DMS53 (cell line): Measurements from ENCODE around the gene VWF.

Experiments
- DNase-seq: peaks from one replicate; lab custom pipeline; 2025; lab: John Stamatoyannopoulos, UW

The VWF gene

DNA sequence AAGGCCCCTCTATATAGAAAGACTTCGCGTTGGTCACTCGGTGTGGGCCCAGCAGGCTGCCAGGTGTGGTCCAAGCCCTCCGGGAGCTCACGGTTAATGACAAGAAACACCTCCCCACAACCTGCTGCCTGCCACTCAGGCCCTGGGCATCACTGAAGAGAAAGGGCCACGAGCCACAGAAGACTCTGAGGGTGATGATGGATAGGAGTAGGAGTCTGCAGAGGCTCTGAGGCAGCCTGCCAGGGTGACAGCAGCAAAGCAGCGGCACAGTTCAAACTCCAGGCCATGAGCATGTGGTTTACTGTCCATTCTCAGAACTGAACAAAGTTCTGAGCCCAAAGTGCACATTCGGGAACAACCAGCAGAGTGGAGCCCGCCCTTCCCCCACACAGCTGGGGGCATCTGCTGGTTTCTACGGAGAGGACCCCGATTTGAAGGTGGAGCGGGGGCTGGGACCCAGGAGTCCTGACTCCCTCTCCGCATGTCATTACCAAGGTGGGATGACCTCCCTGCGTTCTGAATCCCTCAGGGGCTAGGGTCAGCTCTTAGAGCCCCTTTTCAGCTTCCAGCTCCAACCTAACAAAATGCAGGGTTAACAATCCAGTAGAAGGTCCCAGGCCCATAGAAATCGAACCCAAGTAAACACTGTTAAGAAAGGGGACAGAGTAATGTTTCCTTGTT is 65.8 kb downstream of the VWF start:
- DNase-seq = no peak

DNA sequence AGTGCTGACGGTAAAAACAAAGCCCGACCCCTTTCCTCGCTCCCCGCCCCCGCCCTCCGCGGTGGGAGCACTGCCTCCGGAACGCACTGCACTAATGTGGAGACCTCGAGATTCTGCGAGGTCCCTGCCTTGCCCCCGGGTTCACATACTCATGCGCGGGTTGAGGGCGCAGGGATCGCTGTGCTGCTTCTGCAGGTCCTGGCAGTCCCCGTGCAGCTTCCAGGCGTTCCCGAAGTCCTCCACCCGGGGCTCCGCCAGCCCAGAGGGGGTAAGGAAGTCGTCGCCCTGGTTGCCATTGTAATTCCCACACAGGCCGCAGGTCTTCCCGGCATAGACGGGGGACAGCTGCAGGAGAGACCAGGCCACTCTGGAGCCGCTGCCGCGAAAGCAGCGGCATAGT is 66.8 kb downstream of the VWF start:
- no peak for DNase-seq

DNA sequence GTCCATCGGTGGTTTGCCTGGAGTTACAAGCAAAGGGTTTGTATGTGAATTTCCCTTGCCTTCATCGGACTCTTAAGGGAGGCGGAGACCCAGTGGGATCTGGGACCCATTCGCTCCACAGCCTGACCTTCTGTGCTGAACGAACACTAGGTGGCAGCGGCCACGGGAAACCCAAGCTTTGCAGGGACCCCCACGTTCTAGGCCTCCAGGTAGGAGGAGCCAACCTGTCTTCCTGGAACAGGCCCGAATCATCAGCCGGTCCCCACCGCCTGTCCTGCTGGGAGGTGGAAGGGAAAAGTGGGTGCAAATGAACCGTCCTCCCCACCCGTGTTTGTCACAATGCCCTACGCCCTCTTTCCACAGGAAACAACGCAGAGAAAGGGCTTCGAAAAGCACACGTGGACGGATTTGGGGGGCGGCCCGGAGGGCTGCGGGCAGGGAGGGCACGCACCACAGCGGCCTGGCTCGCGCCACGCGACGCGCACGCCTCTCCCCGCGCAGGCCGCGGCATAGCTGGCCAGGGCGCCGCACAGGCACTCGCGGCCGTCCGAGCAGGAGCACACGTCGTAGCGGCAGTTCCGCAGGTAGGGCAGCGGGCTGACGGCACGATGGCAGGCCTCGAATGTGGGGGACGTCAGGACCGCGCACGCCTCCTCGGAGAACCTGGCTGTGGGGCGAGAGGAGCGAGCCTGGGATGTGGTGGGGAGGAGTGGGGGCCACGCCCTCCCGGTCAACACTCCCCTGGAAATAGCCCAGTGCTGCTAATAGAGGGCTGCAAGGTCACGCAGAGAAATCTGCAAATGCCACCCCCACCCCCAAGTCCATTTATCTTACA is 67.8 kb downstream of the VWF start:
- no peak for DNase-seq

DNA sequence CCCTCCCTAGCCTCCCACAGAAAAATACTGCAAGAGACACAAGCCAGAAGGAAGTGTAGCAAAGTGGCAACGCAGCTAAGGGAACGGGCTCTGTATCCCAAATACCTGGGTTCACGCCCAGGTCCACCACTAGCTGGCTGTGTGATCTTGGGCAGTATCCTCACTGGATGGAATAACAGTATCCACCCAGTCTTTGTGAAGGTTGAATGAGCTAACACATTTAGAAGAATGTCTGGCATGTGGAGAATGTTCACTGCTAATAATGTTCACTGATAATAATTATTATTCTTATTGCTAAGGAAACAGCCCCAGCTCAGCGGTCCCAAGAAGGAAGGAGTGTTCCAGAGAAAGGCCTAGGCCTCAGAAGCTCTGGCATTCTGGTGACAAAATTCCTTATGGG is 70.9 kb downstream of the VWF start:
- no peak for DNase-seq

DNA sequence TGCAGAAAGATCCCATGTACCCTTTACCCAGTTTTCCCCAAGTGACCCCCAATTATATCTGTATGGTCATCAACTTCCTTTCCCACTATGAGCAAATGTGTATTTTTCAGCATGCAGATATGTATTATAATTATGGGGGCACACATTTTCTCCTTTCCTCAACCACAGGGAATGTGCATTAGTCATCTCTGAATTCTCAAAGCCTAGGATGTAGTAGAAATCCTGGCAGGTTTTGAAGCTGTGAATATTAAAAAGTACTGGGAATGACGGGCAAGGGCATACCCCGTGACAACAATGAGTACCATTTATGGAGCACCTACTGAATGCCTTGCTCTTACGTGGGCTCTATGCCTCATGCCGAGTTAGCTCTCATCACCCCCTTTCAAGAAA is 71.5 kb downstream of the VWF start:
- DNase-seq = no peak

DNA sequence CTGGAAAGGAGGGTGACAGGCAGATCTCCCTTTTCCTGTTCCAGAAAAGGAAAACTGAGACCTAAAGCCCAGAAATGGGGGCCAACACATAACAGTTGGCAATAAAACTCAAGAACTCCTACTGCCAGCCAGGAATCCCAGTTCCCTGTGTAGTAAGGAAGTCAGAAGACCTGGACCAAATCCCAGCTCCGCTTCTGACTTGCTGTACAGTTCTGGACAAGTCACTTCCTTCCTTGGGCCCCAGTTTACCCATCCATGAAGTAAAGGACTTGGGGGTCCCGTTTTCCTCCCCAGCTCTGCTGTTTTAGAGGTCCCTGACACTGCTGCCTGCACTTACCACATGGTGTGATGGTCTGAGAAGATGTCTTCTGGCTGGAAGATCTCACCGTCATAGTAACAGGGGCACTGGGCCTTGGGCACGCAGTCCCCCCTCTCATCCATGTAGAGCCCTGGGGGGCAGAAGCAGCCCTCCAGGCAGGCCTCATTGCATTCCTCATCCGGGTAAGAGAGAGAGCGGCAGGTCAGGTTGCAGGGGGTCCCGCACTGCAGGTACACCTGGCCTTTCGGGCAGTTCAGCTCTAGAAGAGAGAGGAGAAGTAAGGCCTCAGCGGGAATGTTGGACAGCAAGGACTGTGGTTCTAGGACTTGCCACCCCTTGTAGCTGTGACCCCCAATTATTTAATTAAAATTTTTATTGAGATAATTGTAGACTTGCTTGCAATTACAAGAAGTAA is 72.1 kb downstream of the VWF start:
- no peak for DNase-seq

DNA sequence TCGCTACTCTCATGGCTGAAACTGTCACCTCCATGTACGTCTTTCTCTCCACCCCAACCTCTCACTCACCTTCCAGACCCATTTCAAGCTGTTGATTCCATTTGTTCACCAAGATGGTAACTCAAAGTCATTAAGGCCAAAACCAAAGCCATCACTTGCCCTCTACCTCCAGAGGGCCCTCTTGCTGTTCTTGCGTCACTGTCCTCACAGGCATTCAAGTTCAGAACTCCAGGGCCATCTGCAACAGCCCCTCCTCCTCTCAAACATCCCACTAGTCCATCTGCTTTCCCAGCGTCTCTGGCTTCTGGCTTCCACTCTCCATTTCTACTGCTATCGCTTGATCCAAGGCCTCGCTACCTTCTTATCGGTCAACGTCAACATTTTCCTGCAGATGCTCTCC is 74.5 kb downstream of the VWF start:
- no peak for DNase-seq

DNA sequence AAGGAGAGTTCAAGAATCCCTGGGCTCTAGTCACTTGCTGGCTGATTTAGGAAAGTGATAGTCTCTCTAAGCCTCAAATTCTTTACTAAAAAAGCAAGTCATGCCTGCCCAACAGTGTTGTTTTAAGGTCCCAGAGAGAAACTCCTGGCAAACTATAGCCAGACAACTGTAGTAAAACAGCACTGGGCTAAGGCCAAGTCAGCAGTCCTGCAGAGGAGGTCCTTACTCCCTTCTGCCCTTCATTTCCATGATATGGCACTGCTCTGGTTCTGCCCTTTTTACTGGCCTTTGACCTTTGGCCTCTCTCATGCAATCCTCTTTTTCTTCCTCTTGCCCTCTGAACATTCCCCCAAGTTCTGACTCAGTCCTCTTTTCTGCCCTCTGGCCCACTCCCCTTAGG is 74.9 kb downstream of the VWF start:
- no peak for DNase-seq

DNA sequence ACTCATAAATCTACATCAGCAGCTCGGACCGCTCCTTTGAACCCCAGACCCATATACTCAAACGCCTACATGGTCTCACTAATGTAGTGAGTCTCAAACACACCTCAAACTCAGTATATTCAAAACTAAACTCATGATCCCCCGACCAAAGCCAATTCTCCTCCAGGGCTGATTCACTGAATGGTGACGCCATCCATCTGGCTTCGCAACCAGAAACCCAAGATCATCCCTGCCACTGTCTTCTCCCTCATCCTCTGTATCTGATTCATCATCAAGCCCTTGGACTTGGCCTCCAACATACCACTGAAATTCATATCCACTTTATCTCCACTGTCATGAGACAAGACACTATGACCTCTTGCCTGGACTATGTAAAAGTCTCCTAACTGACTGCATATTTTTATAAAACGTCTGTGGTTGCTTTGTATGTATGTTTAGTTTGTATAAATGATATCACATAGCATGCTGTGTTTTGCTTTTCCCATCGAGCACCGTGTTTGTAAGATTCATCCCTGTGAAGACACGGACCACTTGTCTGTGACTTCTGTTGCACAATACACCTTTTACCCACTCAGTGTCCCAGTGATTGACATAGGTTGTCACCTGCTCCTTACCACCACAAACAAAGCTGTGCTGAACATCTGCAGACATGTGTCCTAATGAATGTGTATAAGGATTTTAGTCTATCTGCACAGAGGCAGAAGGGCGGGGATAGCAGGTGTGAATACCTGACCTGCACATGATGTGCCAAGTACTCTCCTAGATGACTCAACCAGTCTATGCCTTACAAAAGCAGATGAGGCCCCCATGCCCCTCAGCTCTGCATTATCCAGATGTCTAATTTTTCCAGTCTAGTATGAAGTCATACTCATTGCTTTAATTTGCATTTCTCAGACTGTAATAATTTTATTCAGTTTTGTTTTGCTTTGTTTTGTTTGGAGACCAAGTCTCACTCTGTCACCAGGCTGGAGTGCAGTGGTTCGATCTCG is 76.9 kb downstream of the VWF start:
- DNase-seq = no peak

DNA sequence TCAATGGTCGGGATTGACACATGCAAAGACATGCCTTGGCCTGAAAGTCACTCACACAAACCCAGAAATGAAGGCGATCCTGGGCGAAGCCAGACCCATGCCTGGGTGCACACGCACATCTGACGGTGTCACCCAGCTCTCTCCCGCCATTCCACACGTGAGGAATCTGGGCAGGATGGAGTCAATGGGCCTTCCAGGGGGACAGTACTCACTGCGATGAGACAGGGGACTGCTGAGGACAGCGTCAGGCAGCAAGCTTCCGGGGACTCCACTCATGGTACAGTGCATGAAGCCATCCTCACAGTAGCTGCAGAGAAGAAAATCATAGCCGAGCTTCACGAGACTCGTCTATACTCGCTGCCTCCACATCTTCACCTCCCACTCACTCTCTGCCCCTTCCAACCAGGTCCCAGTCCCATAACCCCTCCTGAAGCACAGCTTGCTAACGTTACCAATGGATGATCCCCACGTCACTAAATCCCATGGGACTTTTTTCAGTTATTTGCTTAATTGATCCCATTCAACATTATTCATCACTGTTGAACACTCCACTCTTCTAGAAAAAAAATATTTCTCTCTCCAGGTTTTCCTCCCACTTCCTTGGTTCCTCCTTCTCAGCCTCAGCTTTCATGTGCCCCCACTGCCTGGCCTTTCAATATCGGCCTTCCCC is 77.8 kb downstream of the VWF start:
- no peak for DNase-seq

DNA sequence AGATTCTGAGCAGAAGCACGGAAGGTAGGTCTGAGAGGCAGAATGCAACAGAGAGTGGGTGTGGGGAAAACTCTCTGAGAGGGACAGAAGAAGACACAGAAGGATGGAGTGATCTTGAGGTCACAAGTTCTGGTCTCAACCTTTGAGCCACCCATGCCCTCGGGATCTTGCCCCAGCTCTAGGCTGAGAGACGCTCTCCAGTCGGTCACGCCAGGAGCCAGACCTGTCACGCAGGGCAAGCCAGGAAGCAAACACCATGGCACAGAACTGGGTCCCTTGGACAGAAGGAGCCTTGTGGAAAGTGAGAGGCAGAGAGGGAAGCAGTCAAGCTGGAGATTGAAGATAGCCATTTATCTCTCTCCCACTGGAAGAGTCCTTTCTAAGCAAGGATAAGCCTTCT is 79.0 kb downstream of the VWF start:
- no peak for DNase-seq

DNA sequence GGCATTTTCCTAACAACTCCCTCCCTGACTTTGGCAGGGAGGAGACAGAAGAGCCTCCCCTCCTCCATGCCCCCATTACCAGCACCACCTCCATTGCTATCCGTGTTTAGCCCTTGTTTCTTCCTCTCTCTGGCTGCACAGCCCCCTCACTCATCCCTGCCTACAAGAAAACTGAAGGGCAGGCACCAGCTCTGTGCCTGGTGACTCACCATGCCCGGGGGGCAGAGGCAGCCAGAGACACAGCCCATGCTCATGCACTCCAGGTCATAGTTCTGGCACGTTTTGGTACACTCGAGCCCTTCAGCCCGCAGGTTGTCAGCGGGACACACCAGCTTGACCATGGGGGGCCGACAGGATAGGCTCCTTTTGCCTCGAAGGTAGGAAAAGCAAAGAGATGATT is 80.4 kb downstream of the VWF start:
- DNase-seq = no peak

DNA sequence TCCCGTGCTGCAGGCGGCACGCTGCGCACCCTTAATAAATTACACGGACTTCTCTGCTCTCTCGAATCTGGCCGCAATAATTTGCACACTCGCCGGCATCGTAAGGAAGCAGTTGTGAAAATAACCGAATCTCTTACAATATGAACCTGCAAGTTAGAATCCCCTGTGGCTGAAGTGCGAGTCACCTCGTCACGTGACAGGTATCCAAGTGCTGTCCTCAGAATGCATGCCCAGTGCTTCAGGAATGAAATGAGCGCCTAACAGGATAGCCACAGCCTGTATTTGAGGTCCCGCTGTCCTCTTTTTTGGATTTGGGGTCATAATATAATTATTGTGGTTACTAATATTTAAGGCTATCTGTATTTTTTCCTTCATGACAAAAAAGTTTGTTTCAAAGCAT is 82.0 kb downstream of the VWF start:
- no peak for DNase-seq

DNA sequence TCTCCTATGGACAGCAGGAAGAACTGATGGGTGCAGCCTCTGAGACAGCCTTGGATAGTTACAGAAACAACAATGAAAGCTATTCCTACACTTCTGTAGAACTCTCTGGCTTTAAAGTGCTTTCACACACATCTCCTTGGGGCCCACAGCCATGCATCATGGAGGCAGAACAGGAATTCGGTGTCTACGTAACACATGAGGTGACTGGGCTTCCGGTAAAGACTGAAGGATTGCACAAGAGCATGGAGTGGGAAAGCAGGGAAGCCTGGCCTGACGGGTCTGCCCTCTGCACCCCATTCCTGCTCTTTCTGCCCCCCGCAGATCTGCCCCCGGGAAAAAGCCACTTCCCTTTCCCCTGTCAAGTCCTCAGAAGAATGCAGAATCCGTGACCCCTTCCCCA is 82.6 kb downstream of the VWF start:
- no peak for DNase-seq

DNA sequence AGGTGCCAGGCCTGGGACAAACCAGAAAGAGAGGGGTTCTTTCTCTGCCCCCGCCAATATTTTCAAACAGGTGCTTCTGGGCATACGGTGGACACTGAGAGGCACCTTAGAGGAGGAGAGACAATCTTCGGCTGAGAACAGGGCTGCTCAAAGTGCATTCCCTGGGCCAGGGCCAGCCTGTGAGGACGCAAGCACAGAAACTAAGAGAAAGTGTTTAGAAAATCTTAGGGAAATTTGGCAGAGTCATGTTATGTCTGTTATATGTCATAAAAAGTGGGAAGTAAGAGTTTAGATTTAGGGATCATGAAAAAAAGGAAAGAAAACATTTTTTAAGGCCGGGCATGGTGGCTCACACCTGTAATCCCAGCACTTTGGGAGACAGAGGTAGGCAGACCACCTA is 83.7 kb downstream of the VWF start:
- no peak for DNase-seq

DNA sequence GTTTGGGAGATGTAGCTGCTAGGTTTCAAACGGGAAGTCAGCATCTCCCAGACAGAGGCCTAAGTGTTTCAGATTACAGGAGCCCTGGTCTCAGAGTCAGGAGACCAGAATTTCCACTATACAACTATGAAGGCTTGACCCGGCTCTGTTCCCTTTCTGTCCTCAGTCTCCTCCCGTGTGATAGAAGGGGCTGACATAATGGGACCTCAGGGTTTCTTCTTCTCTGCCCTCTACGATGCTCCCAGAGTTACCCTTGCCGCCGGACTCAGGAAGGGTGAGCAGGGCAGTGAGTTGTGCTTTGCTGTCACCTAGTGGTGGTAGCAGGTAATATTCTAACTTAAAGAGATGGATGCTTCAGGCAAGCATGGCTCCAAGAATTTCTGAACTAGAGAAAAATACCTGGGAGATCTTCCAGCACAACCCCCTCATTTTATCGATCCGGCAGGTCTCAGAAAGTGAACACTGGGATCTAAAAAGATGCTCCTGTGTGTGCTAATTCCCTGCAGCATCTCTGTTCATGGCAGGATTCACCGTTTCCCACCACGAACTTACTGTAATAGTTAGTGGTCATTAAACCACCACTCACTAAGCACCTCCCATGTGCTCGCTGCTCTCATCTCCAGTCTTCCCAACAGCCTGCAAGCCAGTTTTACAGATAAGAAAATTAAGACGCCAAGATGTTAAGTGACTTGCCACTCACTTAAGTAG is 84.4 kb downstream of the VWF start:
- peak; percentile 90 for DNase-seq

DNA sequence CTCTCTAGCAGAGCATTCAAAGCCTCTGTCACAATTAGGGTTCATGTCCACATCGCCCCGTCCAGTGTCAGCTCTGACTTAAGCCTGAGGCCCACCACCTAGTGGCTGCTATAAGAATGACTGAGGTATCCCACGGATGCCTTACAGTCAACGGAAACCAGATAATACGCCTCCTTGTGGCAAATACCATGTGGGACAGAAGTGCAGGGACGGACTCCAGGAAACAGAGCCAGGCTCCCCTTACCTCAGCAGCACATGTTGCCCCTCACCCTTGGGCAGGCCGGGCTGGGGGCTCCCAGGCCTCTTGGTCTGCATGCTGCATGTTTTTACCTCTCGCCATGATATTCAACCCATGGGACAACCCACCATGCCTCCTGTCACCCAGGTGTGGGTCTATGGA is 86.3 kb downstream of the VWF start:
- peak; percentile 93 for DNase-seq

DNA sequence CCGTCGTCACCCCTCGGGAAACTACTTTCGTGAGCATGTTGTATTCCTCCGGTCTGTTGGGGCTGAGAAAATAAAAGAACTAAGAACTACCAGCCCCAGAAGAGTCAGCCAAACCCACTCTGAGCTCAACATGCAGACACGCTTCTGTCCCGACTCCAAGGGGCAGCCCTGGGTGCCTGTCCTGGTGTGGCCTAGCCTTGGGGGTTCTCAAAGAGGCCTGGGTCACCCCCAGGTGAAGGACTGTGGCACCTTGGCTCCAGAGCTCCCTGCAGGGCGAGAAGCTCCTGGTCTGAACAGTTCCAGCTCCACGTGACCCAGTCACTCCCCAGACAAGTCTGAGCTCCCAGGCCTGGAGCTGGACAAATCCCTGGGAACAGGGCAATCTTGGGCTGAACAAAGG is 87.0 kb downstream of the VWF start:
- no peak for DNase-seq

DNA sequence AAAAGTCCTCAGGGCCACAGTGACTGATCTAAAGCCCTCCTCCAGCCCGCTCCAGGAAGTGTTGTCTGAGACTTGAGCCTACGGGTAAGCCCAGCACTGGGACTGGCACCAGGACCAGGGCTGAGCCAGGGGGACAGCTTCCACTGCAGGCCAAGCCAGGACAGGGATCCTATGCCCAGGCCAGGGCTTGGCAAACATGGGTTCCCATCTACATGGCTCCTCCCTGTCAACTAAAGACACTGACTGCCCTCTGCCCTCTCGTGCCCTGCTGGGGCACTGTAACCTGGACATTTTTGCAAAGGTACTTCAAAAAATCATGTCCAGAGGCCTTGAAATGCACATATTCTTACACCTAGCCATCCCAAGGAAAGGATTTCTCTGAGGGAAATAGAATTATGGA is 88.0 kb downstream of the VWF start:
- no peak for DNase-seq

DNA sequence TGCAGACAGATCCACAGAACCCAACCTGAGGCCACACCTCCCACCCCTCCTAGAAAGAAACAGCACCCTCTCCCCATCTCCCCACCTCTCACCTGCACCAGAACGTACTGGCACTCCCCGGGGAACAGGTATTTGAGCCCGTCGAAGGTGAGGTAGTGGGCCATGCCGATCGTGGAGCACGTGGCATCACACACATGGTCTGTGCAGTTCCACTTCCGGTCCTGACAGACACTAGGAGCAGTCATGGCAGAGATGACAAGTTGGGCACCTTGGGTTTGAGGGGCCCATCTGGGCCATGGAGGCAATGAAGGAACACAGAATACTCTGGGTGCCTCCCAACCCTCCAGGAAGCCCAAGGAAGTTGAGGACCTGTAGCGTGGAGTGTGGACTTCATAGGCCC is 89.9 kb downstream of the VWF start:
- DNase-seq = no peak

DNA sequence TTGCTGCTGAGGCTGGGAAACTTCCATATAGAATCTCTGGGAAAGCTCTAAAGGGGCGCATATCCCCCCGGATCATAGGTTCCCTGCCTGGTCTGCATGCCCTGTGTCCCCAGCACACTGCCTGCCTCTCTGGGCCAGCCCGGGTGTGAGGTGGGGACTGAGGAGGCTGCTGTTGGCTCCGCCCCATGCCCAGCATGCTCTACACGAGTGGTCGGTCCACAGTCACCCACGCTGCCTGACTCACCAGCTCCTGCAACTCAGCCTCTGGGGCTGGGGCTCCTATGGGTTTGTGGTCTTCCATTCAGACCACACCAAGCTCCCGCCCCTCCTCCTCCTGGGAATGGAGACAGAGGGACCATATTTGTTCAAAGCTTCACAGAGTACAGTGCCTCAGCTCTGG is 90.9 kb downstream of the VWF start:
- no peak for DNase-seq
